ENCODE data around the gene TBX5.

The TBX5 gene

DNA sequence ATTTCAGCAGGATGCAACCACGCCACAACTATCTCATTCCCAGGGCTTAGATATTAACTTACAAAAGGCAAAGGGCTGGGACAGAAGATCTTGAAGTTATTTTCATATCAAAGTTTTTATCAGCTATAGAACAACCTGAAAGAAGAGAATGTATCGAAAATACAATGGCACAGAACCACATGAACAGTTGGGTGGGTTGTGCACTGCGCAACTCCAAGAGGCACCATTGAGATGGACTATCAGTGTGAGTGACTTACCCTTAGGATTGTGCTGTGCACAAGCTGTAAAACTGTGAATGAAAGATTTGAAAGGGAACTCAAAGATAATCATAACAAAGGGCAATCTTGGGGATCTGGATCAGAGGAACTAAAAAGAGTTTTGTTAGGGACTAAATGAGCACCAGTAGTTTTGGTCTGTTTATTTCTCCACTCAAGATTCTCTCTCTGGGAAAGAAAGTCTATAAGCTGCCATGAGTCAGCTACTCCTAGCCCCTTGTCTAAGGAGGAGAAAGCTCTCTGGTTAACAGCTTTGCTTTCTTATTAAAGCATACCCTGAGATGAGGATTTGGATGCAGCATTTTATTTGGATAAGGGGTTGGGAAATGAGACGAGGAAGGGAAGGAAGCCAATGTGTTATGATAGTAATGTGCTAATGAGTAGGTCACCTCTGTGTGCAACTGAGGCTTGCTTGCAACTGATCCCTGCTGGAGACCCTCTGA, 62.2 kb downstream of the TBX5 start:
- WGBS (ENCODE audit: insufficient coverage, insufficient read length): 100% methylated on average over 1 of the region's 4 CpGs
- 0 out of 2 replicates have a peak, but pooled peaks cover 1% of the 10 kb centered on the region for H3K4me1 ChIP-seq (ENCODE audit: control insufficient read depth, insufficient read depth, low read length)
- no peaks in the 10 kb centered on the region for H3K9me3 ChIP-seq (ENCODE audit: control insufficient read depth, insufficient read depth, low read length)
- DNase-seq (ENCODE audit: low read depth, low spot score): no peak
- H3K27ac ChIP-seq (ENCODE audit: low read length): no peak overlapping the region
- H3K4me3 ChIP-seq (ENCODE audit: low read length): no peak overlapping the region
- no peaks in the 10 kb centered on the region for H3K36me3 ChIP-seq (ENCODE audit: control insufficient read depth, insufficient read depth, low read length)
- no peaks in the 10 kb centered on the region for H3K27me3 ChIP-seq (ENCODE audit: control insufficient read depth, insufficient read depth, low read length)

DNA sequence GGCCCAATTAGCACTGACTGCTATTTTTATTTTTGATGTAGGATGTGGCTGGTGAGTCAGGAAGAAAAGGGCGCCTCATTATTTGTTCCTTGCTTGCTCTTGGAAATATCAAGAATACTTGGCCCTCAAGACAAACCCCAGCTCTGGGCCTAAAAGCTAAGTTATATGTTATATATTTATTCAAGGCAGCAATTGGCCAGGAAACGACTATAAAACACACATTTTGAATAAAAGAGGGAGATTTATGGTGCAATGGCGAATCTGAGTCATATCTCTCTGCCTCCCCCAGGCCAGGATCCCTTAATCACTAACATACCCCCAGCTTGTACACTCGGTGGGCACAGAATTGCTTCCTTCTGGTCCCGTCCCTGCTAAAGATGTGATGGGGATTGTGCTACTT, 63.3 kb downstream of the TBX5 start:
- H3K27ac ChIP-seq (ENCODE audit: low read length): no peak overlapping the region
- H3K4me1 ChIP-seq (ENCODE audit: control insufficient read depth, insufficient read depth, low read length): 0 out of 2 replicates have a peak, but pooled peaks cover 1% of the 10 kb centered on the region
- H3K36me3 ChIP-seq (ENCODE audit: control insufficient read depth, insufficient read depth, low read length): no peaks in the 10 kb centered on the region
- no CpG with 5 or more reads among the region's 5 CpGs for WGBS (ENCODE audit: insufficient coverage, insufficient read length)
- no peaks in the 10 kb centered on the region for H3K9me3 ChIP-seq (ENCODE audit: control insufficient read depth, insufficient read depth, low read length)
- DNase-seq (ENCODE audit: low read depth, low spot score): no peak
- no peaks in the 10 kb centered on the region for H3K27me3 ChIP-seq (ENCODE audit: control insufficient read depth, insufficient read depth, low read length)
- H3K4me3 ChIP-seq (ENCODE audit: low read length): no peak overlapping the region

DNA sequence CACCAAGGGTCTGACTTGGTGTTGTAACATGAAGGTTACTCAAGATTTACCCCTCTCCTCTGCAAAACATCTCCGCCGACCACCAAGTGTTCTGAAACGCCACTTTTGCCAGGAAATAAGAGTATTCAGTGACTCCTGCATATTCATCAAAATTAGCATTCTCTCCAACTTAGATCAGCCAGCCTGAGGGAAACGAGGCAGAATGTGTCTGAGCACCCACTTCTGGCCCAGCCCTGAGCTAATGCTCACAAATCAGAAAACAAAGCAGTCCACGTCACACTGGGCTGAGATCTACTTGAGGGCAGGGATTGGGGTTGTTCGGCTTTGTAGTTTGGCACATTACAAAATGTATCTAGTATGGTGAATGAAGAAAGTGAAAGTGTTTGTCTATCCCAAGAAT, 64.3 kb downstream of the TBX5 start:
- no CpG with 5 or more reads among the region's 6 CpGs for WGBS (ENCODE audit: insufficient coverage, insufficient read length)

DNA sequence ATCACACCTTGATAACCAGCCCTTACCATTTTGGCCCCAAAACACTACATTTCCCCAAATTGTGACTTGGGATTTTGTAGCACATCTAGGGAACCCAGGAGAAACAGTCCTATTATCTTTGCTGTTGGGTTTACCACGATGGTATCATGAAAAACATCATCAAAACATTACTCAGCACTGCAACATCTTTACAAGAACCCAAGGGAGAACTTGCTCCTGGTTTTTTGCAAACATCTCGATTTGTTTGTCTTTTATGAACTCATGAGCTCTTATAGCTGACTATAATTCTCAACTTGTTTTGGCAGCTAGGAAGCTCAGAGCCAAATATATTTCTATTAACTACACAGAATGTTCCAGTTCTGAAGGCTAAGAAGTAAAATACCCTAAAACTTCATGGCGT, 65.7 kb downstream of the TBX5 start:
- WGBS (ENCODE audit: insufficient coverage, insufficient read length): no CpG with 5 or more reads among the region's 3 CpGs

More for the DNA sequence above, 64.3 kb downstream of the TBX5 start:
- DNase-seq (ENCODE audit: low read depth, low spot score): no peak
- H3K36me3 ChIP-seq (ENCODE audit: control insufficient read depth, insufficient read depth, low read length): no peaks in the 10 kb centered on the region
- 0 out of 2 replicates have a peak, but pooled peaks cover 1% of the 10 kb centered on the region for H3K4me1 ChIP-seq (ENCODE audit: control insufficient read depth, insufficient read depth, low read length)
- no peaks in the 10 kb centered on the region for H3K9me3 ChIP-seq (ENCODE audit: control insufficient read depth, insufficient read depth, low read length)
- no peak overlapping the region for H3K4me3 ChIP-seq (ENCODE audit: low read length)
- no peak overlapping the region for H3K27ac ChIP-seq (ENCODE audit: low read length)
- no peaks in the 10 kb centered on the region for H3K27me3 ChIP-seq (ENCODE audit: control insufficient read depth, insufficient read depth, low read length)

DNA sequence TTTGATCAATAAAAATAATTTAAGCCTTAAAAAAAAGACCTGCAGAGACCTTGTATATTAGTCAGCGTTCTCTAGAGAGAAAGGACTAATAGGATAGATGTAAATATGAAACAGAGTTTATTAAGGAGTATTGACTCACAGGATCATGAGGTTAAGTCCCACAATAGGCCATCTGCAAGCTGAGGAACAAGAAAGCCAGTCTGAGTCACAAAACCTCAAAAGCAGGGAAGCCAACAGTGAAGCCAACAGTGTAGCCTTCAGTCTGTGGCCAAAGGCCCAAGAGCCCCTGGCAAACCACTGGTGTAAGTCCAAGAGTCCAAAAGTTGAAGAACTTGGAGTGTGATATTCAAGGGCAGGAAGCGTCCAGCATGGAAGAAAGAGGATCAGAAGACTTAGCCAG, 66.3 kb downstream of the TBX5 start:
- DNase-seq (ENCODE audit: low read depth, low spot score): no peak
- no peak overlapping the region for H3K4me3 ChIP-seq (ENCODE audit: low read length)
- no peaks in the 10 kb centered on the region for H3K9me3 ChIP-seq (ENCODE audit: control insufficient read depth, insufficient read depth, low read length)
- H3K27ac ChIP-seq (ENCODE audit: low read length): no peak overlapping the region
- H3K4me1 ChIP-seq (ENCODE audit: control insufficient read depth, insufficient read depth, low read length): peaks cover 6% of the 10 kb centered on the region; the same call in 1 of the 2 replicates
- no peaks in the 10 kb centered on the region for H3K27me3 ChIP-seq (ENCODE audit: control insufficient read depth, insufficient read depth, low read length)
- WGBS (ENCODE audit: insufficient coverage, insufficient read length): no CpG with 5 or more reads among the region's 2 CpGs
- H3K36me3 ChIP-seq (ENCODE audit: control insufficient read depth, insufficient read depth, low read length): no peaks in the 10 kb centered on the region

More for the DNA sequence above, 65.7 kb downstream of the TBX5 start:
- H3K27me3 ChIP-seq (ENCODE audit: control insufficient read depth, insufficient read depth, low read length): no peaks in the 10 kb centered on the region
- no peaks in the 10 kb centered on the region for H3K36me3 ChIP-seq (ENCODE audit: control insufficient read depth, insufficient read depth, low read length)
- no peak overlapping the region for H3K27ac ChIP-seq (ENCODE audit: low read length)
- no peaks in the 10 kb centered on the region for H3K9me3 ChIP-seq (ENCODE audit: control insufficient read depth, insufficient read depth, low read length)
- no peak overlapping the region for H3K4me3 ChIP-seq (ENCODE audit: low read length)
- DNase-seq (ENCODE audit: low read depth, low spot score): no peak
- peaks cover 6% of the 10 kb centered on the region; the same call in 1 of the 2 replicates for H3K4me1 ChIP-seq (ENCODE audit: control insufficient read depth, insufficient read depth, low read length)

DNA sequence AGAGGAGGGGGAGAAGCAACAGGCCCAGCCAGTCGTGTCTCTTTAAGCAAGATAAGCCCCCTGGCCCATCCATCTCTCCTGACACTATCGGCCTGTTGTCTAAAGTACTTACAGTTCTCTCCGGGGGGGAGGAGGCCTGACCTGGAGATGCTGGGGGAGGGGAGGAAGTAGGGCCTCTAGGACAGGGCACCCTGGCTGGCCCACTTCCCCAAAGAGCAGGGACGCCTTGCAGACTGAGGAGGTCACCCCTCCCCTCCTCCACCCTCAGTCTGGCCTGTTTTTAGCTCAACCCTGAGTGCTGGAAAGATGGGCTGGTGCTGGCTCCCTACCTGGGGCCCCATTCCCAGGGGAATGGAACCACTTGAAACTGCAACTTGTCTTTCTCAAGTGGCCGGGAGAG, 70.3 kb downstream of the TBX5 start:
- Histone ChIP-seq H3K4me3 (ENCODE audit: low read length) (no peak overlapping the region), H3K36me3 (ENCODE audit: control insufficient read depth, insufficient read depth, low read length) (no peaks in the 10 kb centered on the region), H3K27me3 (ENCODE audit: control insufficient read depth, insufficient read depth, low read length) (no peaks in the 10 kb centered on the region), H3K9me3 (ENCODE audit: control insufficient read depth, insufficient read depth, low read length) (no peaks in the 10 kb centered on the region), H3K27ac (ENCODE audit: low read length) (no peak overlapping the region), H3K4me1 (ENCODE audit: control insufficient read depth, insufficient read depth, low read length) (peaks cover 5% of the 10 kb centered on the region; the same call in 1 of the 2 replicates)
- DNase-seq (ENCODE audit: low read depth, low spot score): no peak
- no CpG with 5 or more reads among the region's 5 CpGs for WGBS (ENCODE audit: insufficient coverage, insufficient read length)

DNA sequence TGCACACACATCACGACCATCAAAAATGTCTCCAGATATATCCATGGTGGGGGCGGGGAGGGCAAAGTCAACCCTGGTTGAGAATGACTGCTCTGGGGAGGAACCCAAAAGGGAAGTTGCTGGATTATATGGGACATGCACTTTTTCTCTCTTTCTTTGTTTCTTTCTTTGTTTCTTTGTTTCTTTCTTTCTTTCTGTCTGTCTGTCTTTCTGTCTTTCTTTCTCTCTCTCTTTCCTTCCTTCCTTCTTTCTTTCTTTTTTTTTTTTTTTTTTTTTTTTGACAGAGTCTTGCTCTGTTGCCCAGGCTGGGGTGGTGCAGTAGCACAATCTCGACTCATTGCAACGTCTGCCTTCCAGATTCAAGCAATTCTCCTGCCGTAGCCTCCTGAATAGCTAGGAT, 71.5 kb downstream of the TBX5 start:
- Histone ChIP-seq H3K27ac (ENCODE audit: low read length) (no peak overlapping the region), H3K4me3 (ENCODE audit: low read length) (no peak overlapping the region), H3K4me1 (ENCODE audit: control insufficient read depth, insufficient read depth, low read length) (peaks cover 5% of the 10 kb centered on the region; the same call in 1 of the 2 replicates), H3K9me3 (ENCODE audit: control insufficient read depth, insufficient read depth, low read length) (no peaks in the 10 kb centered on the region), H3K27me3 (ENCODE audit: control insufficient read depth, insufficient read depth, low read length) (no peaks in the 10 kb centered on the region), H3K36me3 (ENCODE audit: control insufficient read depth, insufficient read depth, low read length) (no peaks in the 10 kb centered on the region)
- DNase-seq (ENCODE audit: low read depth, low spot score): no peak
- no CpG with 5 or more reads among the region's 5 CpGs for WGBS (ENCODE audit: insufficient coverage, insufficient read length)

DNA sequence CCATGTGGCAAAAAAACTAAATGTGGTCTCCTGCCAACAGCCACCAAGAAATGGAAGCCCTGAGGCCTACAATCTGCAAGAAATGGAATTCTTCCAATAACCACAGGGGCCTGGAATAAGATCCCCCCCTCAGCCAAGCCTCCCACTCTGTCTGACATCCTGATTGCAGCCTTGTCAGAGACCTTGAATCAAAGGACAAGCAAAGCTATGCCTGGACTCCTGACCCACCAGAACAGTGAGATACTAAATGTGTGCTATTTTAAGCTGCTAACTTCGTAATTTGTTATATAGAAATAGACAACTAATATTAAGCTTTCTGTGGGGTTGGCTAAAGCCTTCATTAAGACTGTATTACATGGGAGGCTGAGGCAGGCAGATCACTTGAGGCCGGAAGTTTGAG, 77.7 kb downstream of the TBX5 start:
- Histone ChIP-seq H3K27ac (ENCODE audit: low read length) (no peak overlapping the region), H3K9me3 (ENCODE audit: control insufficient read depth, insufficient read depth, low read length) (no peaks in the 10 kb centered on the region), H3K4me1 (ENCODE audit: control insufficient read depth, insufficient read depth, low read length) (no peaks in the 10 kb centered on the region), H3K36me3 (ENCODE audit: control insufficient read depth, insufficient read depth, low read length) (no peaks in the 10 kb centered on the region), H3K27me3 (ENCODE audit: control insufficient read depth, insufficient read depth, low read length) (no peaks in the 10 kb centered on the region), H3K4me3 (ENCODE audit: low read length) (no peak overlapping the region)
- no peak for DNase-seq (ENCODE audit: low read depth, low spot score)
- no CpG with 5 or more reads among the region's 2 CpGs for WGBS (ENCODE audit: insufficient coverage, insufficient read length)

DNA sequence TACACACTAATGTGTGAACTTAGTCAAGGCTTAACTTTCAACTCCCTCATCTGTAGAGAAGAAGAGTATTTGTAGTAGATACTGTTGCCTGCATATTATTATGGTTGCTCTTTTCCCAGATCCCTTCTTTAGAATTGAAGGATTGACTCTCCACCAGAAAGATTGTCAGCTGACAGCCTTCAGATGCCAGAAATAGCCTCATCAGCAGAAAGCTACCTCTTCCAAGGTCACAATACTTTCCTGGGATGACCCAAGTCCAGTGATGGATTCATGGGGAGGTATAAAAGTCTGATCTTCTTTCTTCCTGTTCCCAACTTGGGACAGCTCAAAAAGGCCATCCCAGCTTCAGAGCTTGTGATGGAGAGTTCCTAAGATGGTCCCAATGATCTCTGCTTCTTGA, 78.2 kb downstream of the TBX5 start:
- no peaks in the 10 kb centered on the region for H3K27me3 ChIP-seq (ENCODE audit: control insufficient read depth, insufficient read depth, low read length)
- H3K9me3 ChIP-seq (ENCODE audit: control insufficient read depth, insufficient read depth, low read length): no peaks in the 10 kb centered on the region
- no peaks in the 10 kb centered on the region for H3K4me1 ChIP-seq (ENCODE audit: control insufficient read depth, insufficient read depth, low read length)
- DNase-seq (ENCODE audit: low read depth, low spot score): no peak
- H3K27ac ChIP-seq (ENCODE audit: low read length): no peak overlapping the region
- no peaks in the 10 kb centered on the region for H3K36me3 ChIP-seq (ENCODE audit: control insufficient read depth, insufficient read depth, low read length)
- H3K4me3 ChIP-seq (ENCODE audit: low read length): no peak overlapping the region

DNA sequence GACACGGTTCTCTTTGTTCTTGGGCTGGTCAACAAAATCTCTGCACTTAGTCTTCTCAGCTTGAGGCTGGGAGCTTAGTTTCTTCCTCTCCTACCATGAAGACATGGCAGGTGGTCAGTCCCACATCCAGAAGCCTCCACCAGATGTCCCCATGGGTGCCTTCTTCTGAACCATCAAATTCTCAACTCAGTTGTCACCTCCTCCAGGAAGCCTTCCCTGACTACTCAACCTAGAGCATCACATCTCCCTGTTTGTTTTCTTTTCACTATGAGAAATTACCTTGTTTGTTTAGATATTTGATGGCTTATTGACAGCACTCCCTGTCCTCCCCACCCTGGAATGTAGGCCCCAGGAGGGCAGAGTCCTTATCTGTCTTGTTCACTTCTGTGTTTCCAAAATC, 84.4 kb downstream of the TBX5 start:
- no peak overlapping the region for H3K27ac ChIP-seq (ENCODE audit: low read length)
- H3K27me3 ChIP-seq (ENCODE audit: control insufficient read depth, insufficient read depth, low read length): no peaks in the 10 kb centered on the region
- no peaks in the 10 kb centered on the region for H3K4me1 ChIP-seq (ENCODE audit: control insufficient read depth, insufficient read depth, low read length)
- DNase-seq (ENCODE audit: low read depth, low spot score): no peak
- H3K36me3 ChIP-seq (ENCODE audit: control insufficient read depth, insufficient read depth, low read length): no peaks in the 10 kb centered on the region
- H3K4me3 ChIP-seq (ENCODE audit: low read length): no peak overlapping the region
- no peaks in the 10 kb centered on the region for H3K9me3 ChIP-seq (ENCODE audit: control insufficient read depth, insufficient read depth, low read length)
- WGBS (ENCODE audit: insufficient coverage, insufficient read length): no CpG with 5 or more reads among the region's 1 CpG

DNA sequence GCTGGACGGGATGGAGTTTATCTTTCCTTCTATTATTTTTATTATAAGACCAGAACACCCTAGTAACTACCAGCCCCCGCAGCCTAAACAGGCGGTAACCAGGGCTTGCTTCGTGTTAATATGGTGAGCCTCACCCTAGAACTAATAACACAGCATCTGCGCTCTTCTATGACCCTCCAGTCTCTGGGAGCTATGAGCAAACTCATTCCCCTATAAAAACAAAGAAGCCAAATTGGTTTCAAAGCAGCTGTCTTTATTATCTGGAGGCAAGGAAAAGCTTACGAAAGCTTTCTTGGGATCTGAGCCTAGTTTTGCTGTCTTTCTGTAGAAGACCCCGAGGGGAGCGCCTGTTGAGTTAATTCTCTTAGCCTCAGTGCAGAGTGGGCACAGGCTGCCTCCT, 85.0 kb downstream of the TBX5 start:
- Histone ChIP-seq H3K27me3 (ENCODE audit: control insufficient read depth, insufficient read depth, low read length) (no peaks in the 10 kb centered on the region), H3K27ac (ENCODE audit: low read length) (no peak overlapping the region), H3K4me1 (ENCODE audit: control insufficient read depth, insufficient read depth, low read length) (no peaks in the 10 kb centered on the region), H3K36me3 (ENCODE audit: control insufficient read depth, insufficient read depth, low read length) (no peaks in the 10 kb centered on the region), H3K4me3 (ENCODE audit: low read length) (no peak overlapping the region), H3K9me3 (ENCODE audit: control insufficient read depth, insufficient read depth, low read length) (no peaks in the 10 kb centered on the region)
- no peak for DNase-seq (ENCODE audit: low read depth, low spot score)
- WGBS (ENCODE audit: insufficient coverage, insufficient read length): no CpG with 5 or more reads among the region's 8 CpGs
